ENCODE measurements around the gene PRKCQ.
"Not testable (repeated sequence)": the region's sequence is repeated elsewhere in the genome, so short reads cannot be mapped to it uniquely, and the experiment has no call there.

PRKCQ gene

DNA sequence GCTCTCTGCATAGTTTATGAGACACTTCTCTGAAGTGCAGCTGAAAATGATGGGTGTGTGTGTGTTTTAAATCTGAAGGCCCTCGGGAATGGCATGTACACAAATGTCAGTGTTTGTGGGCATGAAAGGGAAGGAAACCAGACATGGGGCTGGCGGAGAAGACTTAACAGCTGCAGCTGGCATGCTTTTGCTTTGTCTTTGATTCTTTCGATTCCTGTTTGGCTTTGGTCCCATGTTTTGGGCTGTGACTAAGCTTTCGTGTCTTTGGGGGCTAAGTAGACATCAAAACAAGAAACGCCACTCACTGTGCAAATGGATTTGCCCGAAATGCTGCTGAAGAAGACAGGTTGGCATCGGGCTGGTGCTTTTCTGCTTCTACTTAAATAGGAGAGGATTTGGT lies 198.0 kb downstream of the PRKCQ start:
- DNase-seq = peak; percentile 83

DNA sequence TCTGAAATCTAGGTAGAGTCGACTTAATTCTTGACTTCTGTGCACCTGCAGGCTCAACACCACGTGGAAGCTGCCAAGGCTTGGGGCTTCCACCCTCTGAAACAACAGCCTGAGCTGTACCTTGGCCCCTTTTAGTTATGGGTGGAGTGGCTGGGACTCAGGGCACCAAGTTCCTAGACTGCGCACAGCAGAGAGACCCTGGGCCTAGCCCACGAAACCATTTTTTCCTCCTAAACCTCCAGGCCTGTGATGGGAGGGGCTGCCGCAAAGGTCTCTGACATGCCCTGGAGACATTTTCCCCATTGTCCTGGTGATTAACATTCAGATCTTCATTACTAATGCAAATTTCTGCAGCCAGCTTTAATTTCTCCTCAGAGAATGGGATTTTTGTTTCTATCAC lies 199.6 kb downstream of the PRKCQ start:
- not testable (repeated sequence) for DNase-seq

DNA sequence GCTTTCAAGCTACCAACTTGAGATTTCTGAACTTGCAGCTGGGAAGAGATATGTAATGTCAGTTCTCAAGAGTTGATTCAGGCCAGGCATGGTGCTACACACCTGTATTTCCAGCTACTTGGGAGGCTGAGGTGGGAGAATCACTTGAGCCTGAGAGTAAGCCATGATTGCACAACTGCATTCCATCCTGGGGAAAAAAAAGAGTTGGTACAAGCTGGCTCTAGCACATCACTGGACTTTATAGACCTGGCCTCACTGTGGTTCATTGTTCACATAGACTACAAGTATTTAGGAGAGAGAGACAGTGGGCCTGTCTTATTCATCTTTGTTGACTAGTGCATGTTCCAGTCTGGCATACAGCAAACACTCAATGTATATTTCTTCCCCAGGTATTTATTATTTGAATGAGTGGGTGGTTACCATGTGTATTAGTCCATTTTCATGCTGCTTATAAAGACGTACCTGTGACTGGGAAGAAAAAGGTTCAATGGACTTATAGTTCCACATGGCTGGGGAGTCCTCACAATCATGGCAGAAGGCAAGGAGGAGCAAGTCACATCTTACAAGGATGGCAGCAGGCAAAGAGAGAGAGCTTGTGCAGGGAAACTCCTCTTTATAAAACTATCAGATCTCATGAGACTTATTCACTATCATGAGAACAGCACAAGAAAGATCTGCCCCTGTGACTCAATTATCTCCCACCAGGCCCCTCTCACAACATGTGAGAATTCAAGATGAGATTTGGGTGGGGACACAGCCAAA lies 200.9 kb downstream of the PRKCQ start:
- DNase-seq = no peak

Measured in suppressor macrophage treated with lipopolysaccharide for 4 hours (primary cell).